Parathyroid adenoma (tissue), 2 donors: Measurements from ENCODE around the gene SOX18.

Source experiments
- H2AFZ ChIP-seq: fragments of 300-600 bp; sonication (generic); one replicate; pipeline ENCODE4 v1.7.0; 2017; ENCODE audit warnings: antibody characterized with exemption, mild to moderate bottlenecking
- H3K27ac ChIP-seq: fragments of 300-600 bp; sonication (generic); one replicate; pipeline ENCODE4 v1.7.0; 2017
- H3K27me3 ChIP-seq: fragments of 300-600 bp; sonication (generic); one replicate; pipeline ENCODE4 v1.7.0; 2017; ENCODE audit warnings: low read length; ENCODE audit not compliant: control insufficient read depth, insufficient read depth
- H3K36me3 ChIP-seq: fragments of 300-600 bp; sonication (generic); one replicate; pipeline ENCODE4 v1.7.0; 2017; ENCODE audit warnings: low read length; ENCODE audit not compliant: control insufficient read depth, insufficient read depth
- H3K4me1 ChIP-seq: fragments of 300-600 bp; sonication (generic); one replicate; pipeline ENCODE4 v1.7.0; 2017; ENCODE audit warnings: control low read depth
- H3K4me2 ChIP-seq: fragments of 300-600 bp; sonication (generic); one replicate; pipeline ENCODE4 v1.7.0; 2017; ENCODE audit warnings: low read length
- H3K4me3 ChIP-seq: fragments of 300-600 bp; sonication (generic); one replicate; pipeline ENCODE4 v1.7.0; 2017; ENCODE audit warnings: low read depth, low read length
- H3K79me2 ChIP-seq: fragments of 300-600 bp; sonication (generic); one replicate; pipeline ENCODE4 v1.7.0; 2017; ENCODE audit warnings: control low read depth
- H3K9ac ChIP-seq: fragments of 300-600 bp; sonication (generic); one replicate; pipeline ENCODE4 v1.7.0; 2017; ENCODE audit warnings: mild to moderate bottlenecking
- H3K9me3 ChIP-seq: fragments of 300-600 bp; sonication (generic); one replicate; pipeline ENCODE4 v1.7.0; 2017; ENCODE audit warnings: low read length; ENCODE audit not compliant: control insufficient read depth
- CTCF ChIP-seq: fragments of 300-600 bp; sonication (generic); IDR thresholded peaks from one replicate; pipeline ENCODE4 v1.7.0; 2017; ENCODE audit warnings: antibody characterized with exemption, mild to moderate bottlenecking
- donor health status: primary hyperparathyroidism.

Gene SOX18

GRCh38 chr20:64064145-64064698, 14.8 kb upstream of the SOX18 start:
- no peak overlapping the region for H3K9ac ChIP-seq
- H3K4me3 ChIP-seq, result peak overlapping the region; percentile 71
- H3K36me3 ChIP-seq, result no peaks in the 10 kb centered on the region
- H3K9me3 ChIP-seq, result no peaks in the 10 kb centered on the region
- peak overlapping the region; percentile 68 for H3K27ac ChIP-seq
- peak overlapping the region; percentile 98 for H3K4me2 ChIP-seq
- H2AFZ ChIP-seq, result peak overlapping the region; percentile 79
- peaks cover 20% of the 10 kb centered on the region for H3K4me1 ChIP-seq
- H3K27me3 ChIP-seq, result no peaks in the 10 kb centered on the region
- H3K79me2 ChIP-seq, result peaks cover 5% of the 10 kb centered on the region
- TF ChIP-seq CTCF, result no peak

GRCh38 chr20:64063389-64064144, 14.1 kb upstream of the SOX18 start:
- peak overlapping the region; percentile 71 for H3K4me3 ChIP-seq
- peak overlapping the region; percentile 57 for H3K9ac ChIP-seq
- TF ChIP-seq CTCF, result no peak
- peak overlapping the region; percentile 79 for H2AFZ ChIP-seq
- H3K36me3 ChIP-seq, result no peaks in the 10 kb centered on the region
- H3K27ac ChIP-seq, result peak overlapping the region; percentile 68
- peaks cover 20% of the 10 kb centered on the region for H3K4me1 ChIP-seq
- H3K4me2 ChIP-seq, result peak overlapping the region; percentile 98
- H3K79me2 ChIP-seq, result peaks cover 5% of the 10 kb centered on the region
- no peaks in the 10 kb centered on the region for H3K27me3 ChIP-seq
- no peaks in the 10 kb centered on the region for H3K9me3 ChIP-seq

- Histone ChIP-seq H3K79me2 (peaks cover 5% of the 10 kb centered on the region), H3K4me3 (peak within 1 kb of the TSS; percentile 71), H2AFZ (peak within 1 kb of the TSS; percentile 92), H3K27ac (peak within 1 kb of the TSS; percentile 87), H3K4me1 (peaks cover 20% of the 10 kb centered on the region), H3K4me2 (peak within 1 kb of the TSS; percentile 98), H3K36me3 (no peaks in the 10 kb centered on the region), H3K27me3 (no peaks in the 10 kb centered on the region), H3K9me3 (no peaks in the 10 kb centered on the region), H3K9ac (peak within 1 kb of the TSS; percentile 57)
- TF ChIP-seq CTCF, result no peak
These were observed 13.4 kb upstream of the SOX18 start, which contains the start of gene TCEA2 for GRCh38 chr20:64062596-64063388. Gene TCEA2 (plus strand): TSS chr20:64063198. CDS start chr20:64063313, 115 bp downstream.

GRCh38 chr20:64062276-64062595, 12.8 kb upstream of the SOX18 start:
- Histone ChIP-seq H2AFZ (peak overlapping the region; percentile 92), H3K36me3 (no peaks in the 10 kb centered on the region), H3K4me1 (peaks cover 20% of the 10 kb centered on the region), H3K79me2 (peaks cover 5% of the 10 kb centered on the region), H3K4me3 (peak overlapping the region; percentile 71), H3K27me3 (no peaks in the 10 kb centered on the region), H3K4me2 (peak overlapping the region; percentile 88), H3K9ac (peak overlapping the region; percentile 22), H3K27ac (peak overlapping the region; percentile 87), H3K9me3 (no peaks in the 10 kb centered on the region)
- TF ChIP-seq CTCF, result no peak
